HL-60 (cell line): ENCODE data around the gene PDE3A.

Experiments
- DNase-seq, 2 experiments: peaks; one replicate each; pipeline ENCODE4 v3.0.0-alpha.2; 2010 to 2020; ENCODE audit warnings: low read depth in 1 of 2, low spot score in 1 of 2
- H3K27ac ChIP-seq: fragments of 250-450 bp; sonication (Bioruptor Pico); replicated peaks from 2 replicates; pipeline ENCODE4 v1.5.1; 2020; ENCODE audit warnings: mild to moderate bottlenecking, moderate library complexity
- H3K27me3 ChIP-seq: fragments of 250-450 bp; sonication (Bioruptor Pico); 2 replicates; pipeline ENCODE4 v1.5.1; 2021; ENCODE audit warnings: mild to moderate bottlenecking, moderate library complexity; ENCODE audit not compliant: insufficient read depth, poor library complexity, severe bottlenecking
- H3K4me3 ChIP-seq: replicated peaks from 2 replicates; pipeline ENCODE4 v1.5.1; 2011; ENCODE audit warnings: mild to moderate bottlenecking, control low read depth, low read length; ENCODE audit not compliant: insufficient read depth
- GABPA ChIP-seq: IDR thresholded peaks from 2 replicates; pipeline ENCODE4 v1.6.1; 2012; ENCODE audit warnings: low read depth
- POLR2AphosphoS5 ChIP-seq: IDR thresholded peaks from 2 replicates; pipeline ENCODE4 v1.6.1; 2012; ENCODE audit warnings: low read depth
- SPI1 ChIP-seq: IDR thresholded peaks from 2 replicates; pipeline ENCODE4 v1.6.1; 2012; ENCODE audit warnings: low read depth, mild to moderate bottlenecking, borderline replicate concordance
- TF ChIP-seq, protein P1 (sequence below): IDR thresholded peaks from 2 replicates; pipeline ENCODE4 v1.6.1; 2012; ENCODE audit warnings: low read depth; ENCODE audit not compliant: insufficient replicate concordance
- TF ChIP-seq, protein P2 (sequence below): IDR thresholded peaks from one replicate; pipeline ENCODE4 v1.5.1; 2011; ENCODE audit warnings: low read length, control low read depth, inconsistent platforms; ENCODE audit not compliant: insufficient read depth

Gene PDE3A

DNA sequence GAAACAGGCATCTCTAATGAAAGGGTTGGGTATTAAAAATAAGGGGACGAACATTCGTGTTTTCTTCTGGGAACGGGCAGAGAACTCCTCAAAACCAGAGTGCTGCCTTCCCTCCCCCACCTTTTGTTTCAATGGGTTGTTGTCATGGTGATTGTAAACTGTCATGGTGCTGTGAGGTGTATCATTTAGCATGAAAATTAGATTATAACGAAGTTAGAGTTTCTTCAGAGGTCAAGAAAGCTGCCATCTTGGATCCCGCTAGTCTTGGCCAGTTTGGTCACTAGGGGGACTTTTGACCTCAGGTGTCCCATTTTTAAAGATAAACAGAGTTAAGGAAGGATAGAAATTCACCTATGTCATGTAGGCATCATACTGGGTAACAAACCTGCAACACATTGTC, 123.0 kb downstream of the PDE3A start:
- no peak for TF ChIP-seq GABPA
- no peak for TF ChIP-seq SPI1
- TF ChIP-seq, protein P1, sequence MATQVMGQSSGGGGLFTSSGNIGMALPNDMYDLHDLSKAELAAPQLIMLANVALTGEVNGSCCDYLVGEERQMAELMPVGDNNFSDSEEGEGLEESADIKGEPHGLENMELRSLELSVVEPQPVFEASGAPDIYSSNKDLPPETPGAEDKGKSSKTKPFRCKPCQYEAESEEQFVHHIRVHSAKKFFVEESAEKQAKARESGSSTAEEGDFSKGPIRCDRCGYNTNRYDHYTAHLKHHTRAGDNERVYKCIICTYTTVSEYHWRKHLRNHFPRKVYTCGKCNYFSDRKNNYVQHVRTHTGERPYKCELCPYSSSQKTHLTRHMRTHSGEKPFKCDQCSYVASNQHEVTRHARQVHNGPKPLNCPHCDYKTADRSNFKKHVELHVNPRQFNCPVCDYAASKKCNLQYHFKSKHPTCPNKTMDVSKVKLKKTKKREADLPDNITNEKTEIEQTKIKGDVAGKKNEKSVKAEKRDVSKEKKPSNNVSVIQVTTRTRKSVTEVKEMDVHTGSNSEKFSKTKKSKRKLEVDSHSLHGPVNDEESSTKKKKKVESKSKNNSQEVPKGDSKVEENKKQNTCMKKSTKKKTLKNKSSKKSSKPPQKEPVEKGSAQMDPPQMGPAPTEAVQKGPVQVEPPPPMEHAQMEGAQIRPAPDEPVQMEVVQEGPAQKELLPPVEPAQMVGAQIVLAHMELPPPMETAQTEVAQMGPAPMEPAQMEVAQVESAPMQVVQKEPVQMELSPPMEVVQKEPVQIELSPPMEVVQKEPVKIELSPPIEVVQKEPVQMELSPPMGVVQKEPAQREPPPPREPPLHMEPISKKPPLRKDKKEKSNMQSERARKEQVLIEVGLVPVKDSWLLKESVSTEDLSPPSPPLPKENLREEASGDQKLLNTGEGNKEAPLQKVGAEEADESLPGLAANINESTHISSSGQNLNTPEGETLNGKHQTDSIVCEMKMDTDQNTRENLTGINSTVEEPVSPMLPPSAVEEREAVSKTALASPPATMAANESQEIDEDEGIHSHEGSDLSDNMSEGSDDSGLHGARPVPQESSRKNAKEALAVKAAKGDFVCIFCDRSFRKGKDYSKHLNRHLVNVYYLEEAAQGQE: no peak
- no peak for TF ChIP-seq POLR2AphosphoS5
- TF ChIP-seq, protein P2, sequence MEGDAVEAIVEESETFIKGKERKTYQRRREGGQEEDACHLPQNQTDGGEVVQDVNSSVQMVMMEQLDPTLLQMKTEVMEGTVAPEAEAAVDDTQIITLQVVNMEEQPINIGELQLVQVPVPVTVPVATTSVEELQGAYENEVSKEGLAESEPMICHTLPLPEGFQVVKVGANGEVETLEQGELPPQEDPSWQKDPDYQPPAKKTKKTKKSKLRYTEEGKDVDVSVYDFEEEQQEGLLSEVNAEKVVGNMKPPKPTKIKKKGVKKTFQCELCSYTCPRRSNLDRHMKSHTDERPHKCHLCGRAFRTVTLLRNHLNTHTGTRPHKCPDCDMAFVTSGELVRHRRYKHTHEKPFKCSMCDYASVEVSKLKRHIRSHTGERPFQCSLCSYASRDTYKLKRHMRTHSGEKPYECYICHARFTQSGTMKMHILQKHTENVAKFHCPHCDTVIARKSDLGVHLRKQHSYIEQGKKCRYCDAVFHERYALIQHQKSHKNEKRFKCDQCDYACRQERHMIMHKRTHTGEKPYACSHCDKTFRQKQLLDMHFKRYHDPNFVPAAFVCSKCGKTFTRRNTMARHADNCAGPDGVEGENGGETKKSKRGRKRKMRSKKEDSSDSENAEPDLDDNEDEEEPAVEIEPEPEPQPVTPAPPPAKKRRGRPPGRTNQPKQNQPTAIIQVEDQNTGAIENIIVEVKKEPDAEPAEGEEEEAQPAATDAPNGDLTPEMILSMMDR: no peak
- Histone ChIP-seq H3K27ac (no peak overlapping the region), H3K27me3 (no peaks in the 10 kb centered on the region), H3K4me3 (no peak overlapping the region)
- DNase-seq: no peak

DNA sequence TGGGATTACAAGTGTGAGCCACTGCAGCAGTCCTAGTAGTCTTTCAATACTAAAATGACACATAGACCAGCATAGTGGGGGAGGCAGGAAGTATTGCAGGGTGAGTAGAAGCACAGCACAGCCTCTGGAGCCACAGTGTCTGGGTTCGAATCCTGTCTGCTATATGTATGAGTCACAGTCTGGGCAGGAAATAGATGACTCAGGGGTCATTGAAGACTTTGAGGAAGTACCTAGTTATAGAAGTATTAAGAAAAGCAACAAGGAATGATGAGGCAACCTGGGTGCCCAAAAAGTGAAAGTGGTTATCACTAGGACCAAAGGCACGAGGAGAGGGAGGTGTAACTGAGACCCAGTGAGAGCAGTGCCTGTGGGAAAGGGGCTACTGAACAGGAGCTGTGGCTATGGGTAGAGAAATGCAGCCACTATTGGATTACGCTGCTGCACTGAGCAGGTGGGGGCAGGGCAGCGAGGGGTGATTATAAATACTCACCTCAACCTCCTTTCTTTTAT, 124.0 kb downstream of the PDE3A start:
- TF ChIP-seq SPI1: peak; percentile 2; the same call in 1 of the 2 replicates
- TF ChIP-seq, protein P1: no peak
- Histone ChIP-seq H3K27me3 (no peaks in the 10 kb centered on the region), H3K27ac (no peak overlapping the region), H3K4me3 (no peak overlapping the region)
- peak; percentile 73 for DNase-seq

DNA sequence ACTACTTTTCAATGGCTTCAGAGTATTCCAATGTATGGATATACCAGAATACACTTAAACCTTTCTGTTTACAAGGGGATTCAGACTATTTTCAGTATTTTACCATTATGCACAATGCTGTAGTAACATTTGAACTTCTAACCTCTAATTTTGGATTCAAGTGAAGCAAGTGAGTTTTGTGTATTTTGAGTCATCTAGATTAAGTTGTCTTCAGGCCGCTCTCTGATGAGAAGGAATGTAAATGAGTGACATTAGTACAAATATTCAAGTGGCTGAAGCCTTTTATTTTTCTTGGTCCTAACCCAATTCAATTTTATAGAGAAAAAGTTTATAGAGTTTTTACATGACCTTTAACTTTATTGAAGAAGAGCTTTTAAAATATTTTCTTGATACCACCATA, 125.6 kb downstream of the PDE3A start:
- H3K27ac ChIP-seq: no peak overlapping the region
- H3K4me3 ChIP-seq: no peak overlapping the region
- DNase-seq: no peak
- TF ChIP-seq GABPA: no peak
- TF ChIP-seq, protein P2: no peak
- no peak for TF ChIP-seq POLR2AphosphoS5
- TF ChIP-seq, protein P1: no peak
- TF ChIP-seq SPI1: no peak
- H3K27me3 ChIP-seq: peaks cover 2% of the 10 kb centered on the region

DNA sequence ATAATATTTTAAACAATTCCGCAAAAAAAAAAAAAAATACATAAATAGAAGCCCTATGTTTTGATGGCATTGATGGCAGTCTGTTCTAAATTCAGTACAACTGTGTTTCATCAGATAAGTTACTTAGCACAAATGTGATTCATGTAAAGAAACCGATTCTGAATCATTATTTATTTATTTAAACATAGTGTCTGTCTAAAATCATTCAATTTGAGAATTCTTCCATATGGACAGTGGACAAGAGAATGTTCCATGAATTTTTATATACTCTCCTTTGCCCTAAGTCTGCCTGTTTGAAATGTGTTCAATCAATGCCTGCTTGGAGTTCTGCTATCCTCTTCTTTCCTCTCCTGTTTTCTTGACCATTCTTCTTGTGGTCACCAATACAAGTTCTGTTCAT, 126.5 kb downstream of the PDE3A start:
- TF ChIP-seq, protein P2: no peak
- TF ChIP-seq GABPA (no peak), SPI1 (no peak), POLR2AphosphoS5 (no peak)
- TF ChIP-seq, protein P1: no peak
- DNase-seq: no peak
- H3K27ac ChIP-seq: no peak overlapping the region
- H3K27me3 ChIP-seq: peaks cover 4% of the 10 kb centered on the region
- H3K4me3 ChIP-seq: no peak overlapping the region
